Activated CD4-positive, alpha-beta memory T cell treated with anti-CD3 and anti-CD28 coated beads for 36 hours (primary cell): Measurements from ENCODE around the gene HEATR5B. TPM values are rescaled to one million over a fixed set of nuclear protein-coding genes. Genes with fewer than 3 reads are reported as not detected.
"Not testable (repeated sequence)": the region's sequence is repeated elsewhere in the genome, so short reads cannot be mapped to it uniquely, and the experiment has no call there.

Source experiments
- CTCF ChIA-PET: fragments of 350-600 bp; sonication (Branson Sonifier 250); formaldehyde crosslinking; loops from one replicate; lab custom pipeline; 2021; ENCODE audit warnings: antibody characterized with exemption, inconsistent platforms; lab: Charles Lee
- POLR2A ChIA-PET: fragments of 350-600 bp; sonication (Branson Sonifier 250); formaldehyde crosslinking; loops from one replicate; lab custom pipeline; 2021; ENCODE audit warnings: antibody characterized with exemption; lab: Charles Lee
- DNase-seq: peaks from one replicate; pipeline ENCODE4 v3.0.0-alpha.2; 2020
- H3K27ac Mint-ChIP-seq: one replicate; pipeline ENCODE4 v1.8.0; 2021; ENCODE audit warnings: mixed read lengths
- H3K27me3 Mint-ChIP-seq: one replicate; pipeline ENCODE4 v1.8.0; 2021; ENCODE audit warnings: mixed read lengths
- H3K36me3 Mint-ChIP-seq: one replicate; pipeline ENCODE4 v1.8.0; 2021; ENCODE audit warnings: mixed read lengths
- H3K4me1 Mint-ChIP-seq: one replicate; pipeline ENCODE4 v1.8.0; 2021; ENCODE audit warnings: low read depth, mixed read lengths
- H3K4me3 Mint-ChIP-seq: one replicate; pipeline ENCODE4 v1.8.0; 2021; ENCODE audit warnings: mild to moderate bottlenecking, mixed read lengths
- H3K9me3 Mint-ChIP-seq: one replicate; pipeline ENCODE4 v1.8.0; 2021; ENCODE audit warnings: mixed read lengths
- intact Hi-C: fragments of 100-400 bp; cut with micrococcal nuclease; formaldehyde crosslinking; loops from one replicate; pipeline ENCODE4 v1.15.1; 2023
- total RNA-seq, 2 experiments: library from RNA; stranded (reverse); gene quantifications; one replicate each; pipeline ENCODE4 v1.2.3, GENCODE V29; 2021

Gene HEATR5B
- total RNA-seq, 2 experiments from 2014 or later: 18.1 to 20.3 TPM

DNA sequence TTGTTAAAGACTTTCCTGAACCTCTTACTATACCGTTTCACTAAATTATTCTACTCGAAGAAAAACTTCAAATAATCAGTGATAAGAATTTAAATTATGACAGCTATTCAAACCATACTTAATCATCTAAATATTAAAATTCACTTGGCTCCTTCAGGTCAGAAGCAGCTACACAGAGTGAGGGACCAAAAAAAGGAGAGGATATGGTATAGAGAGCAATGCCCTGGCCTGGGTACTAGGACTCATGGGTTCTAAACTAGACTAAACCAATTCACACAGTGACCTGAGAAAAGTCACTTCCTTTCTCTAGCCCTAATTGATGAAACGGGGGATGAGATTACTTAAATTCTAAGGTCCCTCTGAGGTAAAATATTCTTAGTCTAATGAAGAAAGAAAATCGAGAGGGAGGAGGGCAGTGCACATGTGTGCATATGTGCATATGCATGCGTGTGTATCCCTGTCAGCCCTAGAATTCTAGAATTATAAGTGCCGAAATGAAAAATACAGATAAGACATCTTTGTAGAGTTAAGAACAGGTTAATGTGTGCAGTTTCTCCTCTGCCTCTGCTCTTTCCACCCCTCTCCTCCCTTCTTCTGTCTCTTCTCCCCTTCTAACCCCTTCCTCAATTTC, 129.1 kb downstream of the HEATR5B start:
- peaks cover 3% of the 10 kb centered on the region for H3K36me3 Mint-ChIP-seq
- H3K9me3 Mint-ChIP-seq: no peaks in the 10 kb centered on the region
- ChIA-PET POLR2A (interaction anchor here (0.6 kb wide), 1 partner anchor 327 kb away, joined by 4 read pairs; no protein-coding TSS in a partner anchor), CTCF (no interaction called here)
- no peak overlapping the region for H3K27ac Mint-ChIP-seq
- H3K4me1 Mint-ChIP-seq: peaks cover 46% of the 10 kb centered on the region
- intact Hi-C loops: no loop called here
- H3K27me3 Mint-ChIP-seq: no peaks in the 10 kb centered on the region
- no peak for DNase-seq
- no peak overlapping the region for H3K4me3 Mint-ChIP-seq

DNA sequence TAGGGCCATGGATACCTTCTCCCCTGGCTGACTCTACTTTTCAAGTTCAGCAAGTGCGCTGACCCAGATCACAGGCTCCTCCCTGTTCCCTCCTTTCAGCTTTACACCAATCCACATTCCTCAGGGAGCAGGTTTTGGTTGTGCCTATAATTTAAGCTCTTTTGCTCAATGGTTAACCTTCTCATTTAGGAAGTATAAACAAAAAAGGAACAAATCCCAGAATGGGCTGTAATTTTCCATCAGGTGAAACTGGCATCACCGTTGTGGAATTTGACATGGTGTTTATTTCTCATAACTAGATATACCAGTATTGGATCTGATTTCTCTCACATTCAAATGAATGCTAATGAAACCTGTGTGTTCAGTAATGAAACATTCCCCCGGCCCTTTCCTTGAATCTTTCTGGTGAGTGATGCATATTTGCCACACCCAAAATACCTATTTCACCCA, 131.4 kb downstream of the HEATR5B start:
- Mint-ChIP-seq H3K4me1 (peaks cover 37% of the 10 kb centered on the region), H3K36me3 (peaks cover 2% of the 10 kb centered on the region), H3K9me3 (no peaks in the 10 kb centered on the region), H3K27me3 (no peaks in the 10 kb centered on the region), H3K27ac (no peak overlapping the region), H3K4me3 (no peak overlapping the region)
- intact Hi-C loops: no loop called here
- ChIA-PET POLR2A (no interaction called here), CTCF (no interaction called here)
- no peak for DNase-seq

DNA sequence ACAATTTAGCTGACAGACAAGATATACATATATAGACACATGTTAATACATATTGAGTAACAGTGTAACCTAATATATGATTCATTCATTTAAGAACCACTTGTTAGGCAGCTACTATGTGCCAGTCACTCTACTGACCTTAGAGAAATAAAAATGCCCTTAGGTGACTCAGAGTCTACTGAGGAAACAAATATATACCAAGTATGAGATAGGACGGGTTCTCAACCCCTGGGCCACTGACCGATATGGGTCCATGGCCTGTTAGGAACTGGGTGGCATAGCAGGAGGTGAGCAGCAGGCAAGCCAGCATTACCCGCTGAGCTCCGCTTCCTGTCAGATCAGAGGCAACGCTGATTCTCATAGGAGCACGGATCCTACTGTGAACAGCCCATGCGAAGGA, 132.6 kb downstream of the HEATR5B start:
- intact Hi-C loops: no loop called here
- Mint-ChIP-seq H3K27me3 (no peaks in the 10 kb centered on the region), H3K4me3 (no peak overlapping the region), H3K9me3 (no peaks in the 10 kb centered on the region), H3K27ac (no peak overlapping the region), H3K36me3 (peaks cover 2% of the 10 kb centered on the region), H3K4me1 (peaks cover 37% of the 10 kb centered on the region)
- DNase-seq: no peak
- CTCF ChIA-PET: no interaction called here
- POLR2A ChIA-PET: no interaction called here

GRCh38 chr2:36951027-36951518, 133.1 kb downstream of the HEATR5B start:
- no peak overlapping the region for H3K27ac Mint-ChIP-seq
- H3K9me3 Mint-ChIP-seq: no peaks in the 10 kb centered on the region
- H3K4me3 Mint-ChIP-seq: no peak overlapping the region
- peaks cover 32% of the 10 kb centered on the region for H3K4me1 Mint-ChIP-seq
- CTCF ChIA-PET: no interaction called here
- DNase-seq: no peak
- intact Hi-C loops: no loop called here
- H3K27me3 Mint-ChIP-seq: no peaks in the 10 kb centered on the region
- POLR2A ChIA-PET: no interaction called here
- peaks cover 2% of the 10 kb centered on the region for H3K36me3 Mint-ChIP-seq

DNA sequence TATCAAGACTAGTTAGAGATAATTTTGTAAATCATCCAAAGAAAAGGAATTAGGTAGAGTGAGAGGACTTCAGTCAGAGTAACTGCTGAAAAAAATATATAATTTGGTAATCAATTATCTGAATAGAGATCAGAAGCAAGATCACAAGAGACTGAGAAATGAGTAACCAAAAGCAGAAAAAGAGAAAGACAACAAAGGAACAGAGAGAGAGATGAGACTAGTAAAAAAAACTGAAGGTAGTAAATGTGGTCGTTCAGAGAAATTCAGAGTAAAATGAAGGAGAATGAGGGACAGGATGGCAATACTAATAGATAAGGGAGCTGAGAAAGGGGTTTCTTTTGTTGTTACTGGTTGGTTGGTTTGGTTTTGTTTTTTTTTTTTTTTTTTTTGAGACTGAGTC, 134.3 kb downstream of the HEATR5B start:
- no peak overlapping the region for H3K4me3 Mint-ChIP-seq
- ChIA-PET CTCF (no interaction called here), POLR2A (interaction anchor here (0.7 kb wide), 1 partner anchor 17 kb away, joined by 3 read pairs; no protein-coding TSS in a partner anchor)
- H3K36me3 Mint-ChIP-seq: peaks cover 2% of the 10 kb centered on the region
- H3K27me3 Mint-ChIP-seq: no peaks in the 10 kb centered on the region
- peaks cover 29% of the 10 kb centered on the region for H3K4me1 Mint-ChIP-seq
- DNase-seq: no peak
- H3K9me3 Mint-ChIP-seq: no peaks in the 10 kb centered on the region
- intact Hi-C loops: loop anchor here (1.0 kb wide), 1 partner anchor 91 kb away; no protein-coding TSS in a partner anchor
- no peak overlapping the region for H3K27ac Mint-ChIP-seq

DNA sequence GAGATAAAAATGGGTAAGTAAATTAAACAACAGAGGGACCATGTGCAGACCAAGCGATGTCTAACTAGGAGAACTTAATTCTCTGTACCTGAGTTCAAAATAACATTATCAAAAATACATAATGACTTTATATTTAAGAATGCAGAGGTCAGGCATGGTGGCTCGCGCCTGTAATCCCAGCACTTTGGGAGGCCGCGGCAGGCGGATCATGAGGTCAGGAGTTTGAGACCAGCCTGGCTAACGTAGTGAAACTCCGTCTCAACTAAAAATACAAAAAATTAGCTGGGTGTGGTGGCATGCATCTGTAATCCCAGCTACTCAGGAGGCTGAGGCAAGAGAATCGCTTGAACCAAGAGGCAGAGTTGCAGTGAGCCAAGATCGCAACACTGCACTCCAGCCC, 138.9 kb downstream of the HEATR5B start:
- POLR2A ChIA-PET, intact Hi-C loops, H3K36me3 Mint-ChIP-seq, CTCF ChIA-PET, H3K9me3 Mint-ChIP-seq, H3K27ac Mint-ChIP-seq, H3K27me3 Mint-ChIP-seq, DNase-seq, H3K4me3 Mint-ChIP-seq: not testable (repeated sequence)
- H3K4me1 Mint-ChIP-seq: peaks cover 12% of the 10 kb centered on the region

- H3K36me3 Mint-ChIP-seq: peaks cover 2% of the 10 kb centered on the region
- H3K9me3 Mint-ChIP-seq: no peaks in the 10 kb centered on the region
Observed at GRCh38 chr2:36941867-36942266, 142.3 kb downstream of the HEATR5B start.

GRCh38 chr2:36936526-36936925, 147.6 kb downstream of the HEATR5B start:
- CTCF ChIA-PET, H3K36me3 Mint-ChIP-seq, DNase-seq, H3K4me1 Mint-ChIP-seq, H3K4me3 Mint-ChIP-seq, intact Hi-C loops, H3K27me3 Mint-ChIP-seq, H3K9me3 Mint-ChIP-seq, H3K27ac Mint-ChIP-seq: not testable (repeated sequence)
- POLR2A ChIA-PET: interaction anchor here (0.7 kb wide), 1 partner anchor 37 kb away, joined by 3 read pairs; no protein-coding TSS in a partner anchor

More at GRCh38 chr2:36941867-36942266, 142.3 kb downstream of the HEATR5B start:
- DNase-seq: no peak
- Mint-ChIP-seq H3K27me3 (no peaks in the 10 kb centered on the region), H3K4me1 (no peaks in the 10 kb centered on the region), H3K27ac (no peak overlapping the region), H3K4me3 (no peak overlapping the region)
- CTCF ChIA-PET: no interaction called here
- POLR2A ChIA-PET: no interaction called here
- intact Hi-C loops: no loop called here

DNA sequence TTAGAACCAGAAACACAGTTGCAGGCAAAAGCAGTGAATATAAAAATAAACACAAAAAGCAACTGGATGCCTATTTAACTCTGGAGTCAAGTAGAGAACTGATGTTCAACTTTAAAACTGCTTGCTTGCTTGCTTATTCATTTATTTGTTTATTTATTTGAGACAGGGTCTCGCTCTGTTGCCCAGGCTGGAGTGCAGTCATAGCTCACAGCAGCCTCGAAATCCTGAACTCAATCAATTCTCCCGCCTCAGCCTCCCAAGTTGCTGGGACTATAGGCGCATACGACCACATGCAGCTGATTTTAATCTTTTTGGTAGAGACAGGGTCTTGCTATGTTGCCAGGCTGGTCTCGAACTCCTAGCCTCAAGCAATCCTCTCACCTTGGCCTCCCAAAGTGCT, 152.5 kb downstream of the HEATR5B start:
- H3K27me3 Mint-ChIP-seq, DNase-seq, H3K36me3 Mint-ChIP-seq, H3K27ac Mint-ChIP-seq, intact Hi-C loops, H3K4me3 Mint-ChIP-seq, POLR2A ChIA-PET, H3K9me3 Mint-ChIP-seq: not testable (repeated sequence)
- CTCF ChIA-PET: interaction anchor here (0.7 to 0.8 kb wide), 3 partner anchors 9 to 161 kb away, joined by 3 read pairs; no protein-coding TSS in a partner anchor
- peaks cover 11% of the 10 kb centered on the region for H3K4me1 Mint-ChIP-seq

Other genes with a start within 250 kb of the HEATR5B start
- 10 to 100 TPM; 22.3 to 25.0 TPM for gene STRN, start 117.8 kb downstream of the HEATR5B start, total RNA-seq
- 10 to 100 TPM; 12.6 to 13.0 TPM for gene GPATCH11, start 146 bp upstream of the HEATR5B start, total RNA-seq
- 10 to 100 TPM; 48.1 to 52.6 TPM for gene EIF2AK2, start 72.6 kb upstream of the HEATR5B start, total RNA-seq
- not detected for gene SULT6B1, start 104.3 kb upstream of the HEATR5B start, total RNA-seq
- gene CEBPZOS, start 112.1 kb upstream of the HEATR5B start, total RNA-seq: 10 to 100 TPM; 29.3 to 33.2 TPM
- gene CEBPZ, start 147.2 kb upstream of the HEATR5B start, total RNA-seq: 10 to 100 TPM; 62.3 to 74.6 TPM
- gene NDUFAF7, start 147.3 kb upstream of the HEATR5B start, total RNA-seq: 10 to 100 TPM; 22.8 to 23.0 TPM
- gene PRKD3, start 240.5 kb upstream of the HEATR5B start, total RNA-seq: 10 to 100 TPM; 22.5 to 24.7 TPM